NCI-H1417 treated with DMSO at 0.1 percent for 48 hours (cell line): ENCODE measurements around the gene PRDX1.
"Not testable (repeated sequence)": the region's sequence is repeated elsewhere in the genome, so short reads cannot be mapped to it uniquely, and the experiment has no call there.

Experiments used
- DNase-seq: peaks from one replicate; lab custom pipeline; 2025; lab: John Stamatoyannopoulos, UW

Gene PRDX1

GRCh38 chr1:45535988-45536766, 14.5 kb upstream of the PRDX1 start:
- DNase-seq: no peak

GRCh38 chr1:45531873-45532272, 10.2 kb upstream of the PRDX1 start:
- DNase-seq: no peak

- DNase-seq: no peak
Measured at GRCh38 chr1:45530632-45531135, 9.0 kb upstream of the PRDX1 start.

GRCh38 chr1:45526135-45526644, 4.5 kb upstream of the PRDX1 start:
- DNase-seq: no peak

- DNase-seq: not testable (repeated sequence)
Measured at GRCh38 chr1:45523975-45524374, 2.3 kb upstream of the PRDX1 start.

GRCh38 chr1:45523516-45523915, 1.8 kb upstream of the PRDX1 start:
- DNase-seq: not testable (repeated sequence)

- DNase-seq: no peak
Measured at GRCh38 chr1:45522324-45523104, 830 bp upstream of the PRDX1 start.

GRCh38 chr1:45519774-45520173, 1.9 kb downstream of the PRDX1 start:
- not testable (repeated sequence) for DNase-seq

- DNase-seq: no peak
Measured at GRCh38 chr1:45518910-45519309, 2.8 kb downstream of the PRDX1 start.

- DNase-seq: not testable (repeated sequence)
Measured at GRCh38 chr1:45518366-45518765, 3.3 kb downstream of the PRDX1 start.

GRCh38 chr1:45516465-45516864, 5.2 kb downstream of the PRDX1 start:
- DNase-seq: no peak

- DNase-seq: no peak
Measured at GRCh38 chr1:45516036-45516435, 5.6 kb downstream of the PRDX1 start.

GRCh38 chr1:45513532-45514260, 8.0 kb downstream of the PRDX1 start:
- DNase-seq: not testable (repeated sequence)

- DNase-seq: no peak
Measured at GRCh38 chr1:45512641-45513054, 9.0 kb downstream of the PRDX1 start.

- DNase-seq: no peak
Measured at GRCh38 chr1:45510972-45511527, 10.6 kb downstream of the PRDX1 start.

- DNase-seq: no peak
Measured at GRCh38 chr1:45510036-45510971, 11.4 kb downstream of the PRDX1 start.

GRCh38 chr1:45508295-45509151, 13.2 kb downstream of the PRDX1 start:
- no peak for DNase-seq

GRCh38 chr1:45507893-45508292, 13.8 kb downstream of the PRDX1 start:
- no peak for DNase-seq

- DNase-seq: no peak
Measured at GRCh38 chr1:45507195-45507594, 14.5 kb downstream of the PRDX1 start.
